Islet precursor cell (in vitro differentiated cells): ENCODE measurements around the gene MARCHF2.
"Not testable (repeated sequence)": the region's sequence is repeated elsewhere in the genome, so short reads cannot be mapped to it uniquely, and the experiment has no call there.

Experiments used
- DNase-seq: peaks from one replicate; pipeline ENCODE4 v3.0.0-alpha.2; 2018

Gene MARCHF2, protein sequence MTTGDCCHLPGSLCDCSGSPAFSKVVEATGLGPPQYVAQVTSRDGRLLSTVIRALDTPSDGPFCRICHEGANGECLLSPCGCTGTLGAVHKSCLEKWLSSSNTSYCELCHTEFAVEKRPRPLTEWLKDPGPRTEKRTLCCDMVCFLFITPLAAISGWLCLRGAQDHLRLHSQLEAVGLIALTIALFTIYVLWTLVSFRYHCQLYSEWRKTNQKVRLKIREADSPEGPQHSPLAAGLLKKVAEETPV

DNA sequence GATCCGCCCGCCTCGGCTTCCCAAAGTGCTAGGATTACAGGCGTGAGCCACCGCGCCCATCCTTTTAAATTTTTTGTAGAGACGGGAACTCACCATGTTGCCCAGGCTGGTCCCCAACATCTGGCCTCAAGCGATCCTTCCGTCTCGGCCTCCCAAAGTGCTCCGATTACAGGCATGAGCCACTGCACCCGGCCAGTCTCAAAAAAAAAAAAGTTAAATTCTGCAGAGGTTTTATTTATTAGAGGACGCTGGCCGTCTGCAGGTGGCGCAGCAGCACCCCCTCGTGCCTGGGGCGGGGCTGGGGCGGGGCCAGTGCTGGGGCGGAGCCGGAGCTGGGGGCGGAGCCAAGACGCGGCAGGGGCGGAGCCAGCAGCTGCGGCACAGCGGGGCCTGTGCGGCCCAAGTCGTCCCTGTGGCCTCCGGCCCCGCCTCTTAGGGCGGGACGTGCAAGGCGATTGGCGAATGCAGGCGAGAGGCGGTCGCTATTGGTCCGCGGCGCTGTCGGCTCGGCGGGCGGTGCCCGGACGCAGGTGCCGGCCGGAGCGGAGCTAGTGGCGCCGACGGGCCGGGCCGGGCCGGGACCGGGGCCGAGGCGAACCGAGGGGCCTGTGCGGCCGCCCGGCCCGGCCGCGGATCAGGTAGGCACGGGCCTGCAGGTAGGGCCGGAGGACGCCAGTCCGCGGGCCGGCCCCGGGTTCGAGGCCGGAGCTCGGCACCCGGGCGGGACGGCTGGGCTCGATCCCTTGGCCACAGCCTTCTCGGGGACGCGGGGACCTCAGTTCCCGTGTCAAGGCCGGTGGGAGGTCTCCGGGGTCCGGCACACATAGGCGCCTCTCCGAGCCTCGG, at the start of gene MARCHF2:
TSS of gene MARCHF2 (plus strand) at position 523 of the 846 bp plus-strand sequence. CDS start 8,536 bp downstream, outside the sequence.
- peak; percentile 98 for DNase-seq

DNA sequence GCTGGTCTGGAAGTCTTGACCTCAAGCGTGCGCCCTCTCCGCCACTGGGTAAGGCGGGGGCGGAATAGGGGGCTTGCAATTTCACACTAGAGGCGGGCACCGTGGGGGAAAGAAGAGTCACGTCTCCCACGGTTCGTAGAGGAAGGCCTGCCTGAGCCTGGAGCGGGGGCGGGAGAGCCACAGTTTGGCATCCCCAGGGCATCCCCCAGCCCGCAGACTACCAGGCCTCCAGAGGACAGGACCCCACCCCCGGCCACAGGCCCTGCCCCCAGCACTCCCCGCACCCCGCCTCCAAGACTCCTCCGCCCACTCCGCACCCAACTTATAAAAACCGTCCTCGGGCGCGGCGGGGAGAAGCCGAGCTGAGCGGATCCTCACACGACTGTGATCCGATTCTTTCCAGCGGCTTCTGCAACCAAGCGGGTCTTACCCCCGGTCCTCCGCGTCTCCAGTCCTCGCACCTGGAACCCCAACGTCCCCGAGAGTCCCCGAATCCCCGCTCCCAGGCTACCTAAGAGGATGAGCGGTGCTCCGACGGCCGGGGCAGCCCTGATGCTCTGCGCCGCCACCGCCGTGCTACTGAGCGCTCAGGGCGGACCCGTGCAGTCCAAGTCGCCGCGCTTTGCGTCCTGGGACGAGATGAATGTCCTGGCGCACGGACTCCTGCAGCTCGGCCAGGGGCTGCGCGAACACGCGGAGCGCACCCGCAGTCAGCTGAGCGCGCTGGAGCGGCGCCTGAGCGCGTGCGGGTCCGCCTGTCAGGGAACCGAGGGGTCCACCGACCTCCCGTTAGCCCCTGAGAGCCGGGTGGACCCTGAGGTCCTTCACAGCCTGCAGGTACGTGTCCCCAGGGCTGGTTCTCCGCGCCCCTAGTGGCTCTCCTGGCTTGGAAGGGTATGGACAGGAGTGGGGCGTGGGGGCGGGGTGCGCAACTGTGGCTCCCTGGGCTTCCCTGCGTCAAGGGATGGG, 49.0 kb upstream of the MARCHF2 start, which contains the start of gene ANGPTL4:
TSS of gene ANGPTL4 (plus strand) at position 353 of the 969 bp plus-strand sequence. CDS start at position 520, 167 bp downstream.
- peak; percentile 89 for DNase-seq

DNA sequence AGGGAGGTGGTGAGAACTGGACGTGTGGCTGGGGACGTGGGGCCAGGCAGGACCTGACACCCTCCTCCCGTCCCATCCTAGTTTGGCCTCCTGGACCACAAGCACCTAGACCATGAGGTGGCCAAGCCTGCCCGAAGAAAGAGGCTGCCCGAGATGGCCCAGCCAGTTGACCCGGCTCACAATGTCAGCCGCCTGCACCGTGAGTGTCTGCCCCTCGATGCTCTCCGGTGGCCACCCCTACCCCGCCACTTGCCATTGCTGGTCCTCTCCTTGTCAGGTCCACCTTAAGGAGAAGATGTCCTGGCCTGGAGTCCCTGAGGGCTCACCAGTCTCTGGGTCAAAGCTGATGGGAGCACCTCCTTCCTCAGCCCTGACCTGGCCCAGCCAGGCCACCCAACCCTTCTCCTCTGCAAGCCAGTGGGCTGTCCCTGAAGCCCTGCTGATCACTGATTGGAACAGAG, 47.0 kb upstream of the MARCHF2 start:
- DNase-seq, result no peak

DNA sequence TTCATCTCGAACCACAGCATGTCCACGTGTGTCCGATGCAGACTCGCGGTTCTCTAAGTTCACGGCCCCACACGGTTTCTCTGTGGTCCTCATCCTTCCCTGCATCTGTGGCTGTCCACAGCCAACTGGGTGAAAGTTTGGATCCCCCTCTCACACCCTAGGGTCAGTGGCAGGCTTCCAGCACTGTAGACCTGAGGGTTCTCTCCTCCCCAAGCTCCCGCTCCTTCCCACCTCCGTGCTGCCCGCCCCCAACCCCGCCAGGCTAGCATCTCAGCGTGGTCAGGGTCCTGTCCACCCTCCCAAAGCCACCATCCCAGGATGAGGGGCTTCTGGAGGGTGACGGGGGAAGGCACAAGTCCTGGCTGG, 46.2 kb upstream of the MARCHF2 start:
- no peak for DNase-seq

DNA sequence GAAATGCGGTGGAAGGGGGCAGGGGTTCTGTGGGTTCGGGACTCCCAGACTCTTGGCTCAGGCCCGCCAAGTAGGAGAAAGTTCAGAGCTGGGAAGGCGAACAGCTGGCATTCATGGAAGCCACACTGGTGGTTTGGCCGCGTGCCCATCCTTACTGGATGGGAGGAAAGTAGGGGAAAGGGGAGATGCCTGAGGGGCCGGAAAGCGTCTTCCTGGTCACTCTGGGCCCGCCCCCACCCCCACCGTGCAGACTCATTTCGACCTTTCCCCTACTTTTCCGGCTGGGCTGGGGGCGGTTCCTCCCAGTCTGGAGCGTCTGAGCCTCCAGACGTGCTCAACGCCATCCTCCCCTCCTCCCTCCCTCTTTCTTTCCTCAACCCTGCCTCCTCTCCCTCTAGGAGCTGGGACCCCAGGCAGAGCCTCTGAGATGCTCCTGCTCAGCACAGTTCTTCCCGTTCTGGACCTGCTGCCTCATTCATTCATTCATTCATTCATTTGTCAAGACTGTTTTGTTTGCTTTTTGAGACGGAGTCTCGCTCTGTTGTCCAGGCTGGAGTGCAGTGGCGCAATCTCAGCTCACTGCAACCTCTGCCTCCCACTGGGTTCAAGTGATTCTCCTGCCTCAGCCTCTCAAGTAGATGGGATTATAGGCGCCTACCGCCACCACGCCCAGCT, 45.6 kb upstream of the MARCHF2 start:
- peak; percentile 93 for DNase-seq

DNA sequence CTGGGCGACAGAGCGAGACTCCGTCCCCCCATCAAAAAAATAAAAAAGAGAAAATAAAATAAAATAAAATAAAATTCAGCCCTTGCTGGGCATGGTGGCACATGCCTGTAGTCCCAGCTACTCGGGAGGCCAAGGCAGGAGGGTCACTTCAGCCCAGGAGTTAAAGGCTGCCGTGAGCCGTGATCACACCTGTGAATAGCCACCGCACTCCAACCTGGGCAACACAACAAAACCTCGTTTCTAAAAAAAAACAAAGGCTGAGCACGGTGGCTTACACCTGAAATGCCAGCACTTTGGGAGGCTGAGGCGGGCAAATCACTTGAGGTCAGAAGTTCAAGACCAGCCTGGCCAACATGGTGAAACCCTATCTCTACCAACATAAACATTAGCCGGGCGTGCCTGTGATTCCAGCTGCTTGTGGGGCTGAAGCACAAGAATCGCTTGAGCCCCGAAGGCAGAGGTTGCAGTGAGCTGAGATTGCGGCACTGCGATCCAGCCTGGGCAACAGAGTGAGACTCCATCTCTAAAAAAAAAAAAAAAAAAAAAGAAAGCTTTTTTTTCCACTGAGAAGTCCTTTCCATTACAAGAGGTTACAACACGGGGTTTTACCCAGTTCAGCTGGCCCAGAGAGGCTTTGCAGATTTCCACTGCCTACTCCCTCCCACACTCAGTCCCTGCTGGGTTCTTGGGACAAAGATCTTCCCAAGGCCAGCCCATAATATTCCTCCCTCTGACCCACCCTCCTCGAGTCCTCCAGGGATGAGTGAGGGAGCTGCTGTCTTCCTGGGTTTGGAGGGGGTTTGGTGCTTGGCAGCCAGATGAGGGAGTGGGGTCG, 42.7 kb upstream of the MARCHF2 start:
- DNase-seq, result no peak

DNA sequence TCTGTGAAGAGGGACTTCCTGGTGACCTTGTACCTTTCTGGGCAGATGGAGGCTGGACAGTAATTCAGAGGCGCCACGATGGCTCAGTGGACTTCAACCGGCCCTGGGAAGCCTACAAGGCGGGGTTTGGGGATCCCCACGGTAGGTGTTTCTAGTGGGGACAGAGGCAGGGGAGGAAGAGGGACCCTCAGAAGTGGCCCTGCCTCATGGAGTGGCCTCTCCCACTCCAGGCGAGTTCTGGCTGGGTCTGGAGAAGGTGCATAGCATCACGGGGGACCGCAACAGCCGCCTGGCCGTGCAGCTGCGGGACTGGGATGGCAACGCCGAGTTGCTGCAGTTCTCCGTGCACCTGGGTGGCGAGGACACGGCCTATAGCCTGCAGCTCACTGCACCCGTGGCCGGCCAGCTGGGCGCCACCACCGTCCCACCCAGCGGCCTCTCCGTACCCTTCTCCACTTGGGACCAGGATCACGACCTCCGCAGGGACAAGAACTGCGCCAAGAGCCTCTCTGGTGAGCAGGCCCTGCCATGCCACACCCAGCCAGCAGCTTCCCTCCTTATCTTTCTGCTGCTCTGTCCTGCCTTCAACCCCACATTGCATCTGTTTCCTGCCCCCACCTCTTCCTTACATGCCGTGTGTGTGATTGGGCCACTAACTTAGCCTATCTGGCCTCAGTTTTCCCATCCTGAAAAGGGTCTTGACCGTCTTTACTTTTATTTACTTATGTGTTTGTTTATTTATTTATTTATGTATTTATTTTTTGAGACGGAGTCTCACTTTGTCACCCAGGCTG, 41.9 kb upstream of the MARCHF2 start:
- DNase-seq, result no peak

DNA sequence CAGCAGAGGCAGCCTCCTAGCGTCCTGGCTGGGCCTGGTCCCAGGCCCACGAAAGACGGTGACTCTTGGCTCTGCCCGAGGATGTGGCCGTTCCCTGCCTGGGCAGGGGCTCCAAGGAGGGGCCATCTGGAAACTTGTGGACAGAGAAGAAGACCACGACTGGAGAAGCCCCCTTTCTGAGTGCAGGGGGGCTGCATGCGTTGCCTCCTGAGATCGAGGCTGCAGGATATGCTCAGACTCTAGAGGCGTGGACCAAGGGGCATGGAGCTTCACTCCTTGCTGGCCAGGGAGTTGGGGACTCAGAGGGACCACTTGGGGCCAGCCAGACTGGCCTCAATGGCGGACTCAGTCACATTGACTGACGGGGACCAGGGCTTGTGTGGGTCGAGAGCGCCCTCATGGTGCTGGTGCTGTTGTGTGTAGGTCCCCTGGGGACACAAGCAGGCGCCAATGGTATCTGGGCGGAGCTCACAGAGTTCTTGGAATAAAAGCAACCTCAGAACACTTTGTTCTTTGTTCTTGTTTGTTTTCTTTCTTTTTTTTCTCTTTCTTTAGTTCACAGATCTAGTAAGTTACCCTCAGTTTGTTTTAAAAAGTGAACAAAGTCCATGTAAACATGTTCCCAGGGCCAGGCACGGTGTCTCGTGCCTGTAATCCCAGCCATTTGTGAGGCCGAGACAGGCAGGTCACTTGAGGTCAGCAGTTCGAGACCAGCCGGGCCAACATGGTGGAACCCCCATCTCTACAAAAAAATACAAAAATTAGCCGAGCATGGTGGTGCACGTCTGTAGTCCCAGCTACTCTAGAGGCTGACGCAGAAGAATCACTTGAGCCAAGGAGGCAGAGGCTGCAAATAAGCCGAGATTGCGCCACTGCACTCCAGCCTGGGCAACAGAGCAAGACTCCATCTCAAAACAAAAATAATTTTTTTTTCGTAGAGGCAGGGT, 39.0 kb upstream of the MARCHF2 start:
- DNase-seq, result no peak

DNA sequence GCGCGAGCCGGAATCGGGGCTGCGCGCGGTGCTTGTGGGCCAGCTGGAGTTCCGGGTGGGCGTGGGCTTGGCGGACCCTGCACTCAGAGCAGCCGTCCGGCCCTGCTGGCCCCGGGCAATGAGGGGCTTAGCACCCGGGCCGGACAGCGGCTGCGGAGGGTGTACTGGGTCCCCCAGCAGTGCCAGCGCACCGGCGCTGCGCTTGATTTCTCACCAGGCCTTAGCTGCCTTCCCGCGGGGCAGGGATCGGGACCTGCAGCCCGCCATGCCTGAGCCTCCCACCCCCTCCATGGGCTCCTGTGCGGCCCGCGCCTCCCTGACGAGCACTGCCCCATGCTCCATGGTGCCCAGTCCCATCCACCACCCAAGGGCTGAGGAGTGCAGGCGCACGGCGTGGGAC, 37.3 kb upstream of the MARCHF2 start:
- DNase-seq, result not testable (repeated sequence)

DNA sequence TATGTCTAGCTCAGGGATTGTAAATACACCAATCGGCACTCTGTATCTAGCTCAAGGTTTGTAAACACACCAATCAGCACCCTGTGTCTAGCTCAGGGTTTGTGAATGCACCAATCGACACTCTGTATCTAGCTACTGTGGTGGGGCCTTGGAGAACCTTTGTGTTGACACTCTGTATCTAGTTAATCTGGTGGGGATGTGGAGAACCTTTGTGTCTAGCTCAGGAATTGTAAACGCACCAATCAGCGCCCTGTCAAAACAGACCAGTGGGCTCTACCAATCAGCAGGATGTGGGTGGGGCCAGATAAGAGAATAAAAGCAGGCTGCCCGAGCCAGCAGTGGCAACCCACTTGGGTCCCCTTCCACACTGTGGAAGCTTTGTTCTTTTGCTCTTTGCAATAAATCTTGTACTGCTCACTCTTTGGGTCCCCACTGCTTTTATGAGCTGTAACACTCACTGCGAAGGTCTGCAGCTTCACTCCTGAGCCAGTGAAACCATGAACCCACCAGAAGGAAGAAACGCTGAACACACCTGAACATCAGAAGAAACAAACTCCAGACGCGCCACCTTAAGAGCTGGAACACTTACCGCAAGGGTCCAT, 36.6 kb upstream of the MARCHF2 start:
- DNase-seq, result not testable (repeated sequence)

DNA sequence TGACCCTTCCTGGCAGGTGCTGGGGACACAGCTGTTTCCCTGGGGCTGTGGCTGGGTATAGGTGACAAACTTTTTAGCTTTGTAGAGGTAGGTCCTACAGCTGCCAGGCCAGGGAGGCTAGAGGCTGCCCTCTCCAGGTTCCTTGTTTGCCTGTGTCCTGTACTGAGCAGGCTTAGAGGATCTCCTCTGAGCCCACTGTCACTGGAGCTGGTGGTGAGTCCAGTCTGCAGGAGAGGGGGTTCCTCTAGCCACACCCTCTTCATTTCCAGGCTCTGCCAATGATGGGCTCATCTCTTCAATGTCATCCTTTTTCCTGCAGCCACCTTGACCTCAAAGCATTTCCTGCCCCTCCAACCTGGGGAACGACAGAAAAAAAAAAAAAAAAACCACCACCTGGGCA, 35.5 kb upstream of the MARCHF2 start:
- no peak for DNase-seq

DNA sequence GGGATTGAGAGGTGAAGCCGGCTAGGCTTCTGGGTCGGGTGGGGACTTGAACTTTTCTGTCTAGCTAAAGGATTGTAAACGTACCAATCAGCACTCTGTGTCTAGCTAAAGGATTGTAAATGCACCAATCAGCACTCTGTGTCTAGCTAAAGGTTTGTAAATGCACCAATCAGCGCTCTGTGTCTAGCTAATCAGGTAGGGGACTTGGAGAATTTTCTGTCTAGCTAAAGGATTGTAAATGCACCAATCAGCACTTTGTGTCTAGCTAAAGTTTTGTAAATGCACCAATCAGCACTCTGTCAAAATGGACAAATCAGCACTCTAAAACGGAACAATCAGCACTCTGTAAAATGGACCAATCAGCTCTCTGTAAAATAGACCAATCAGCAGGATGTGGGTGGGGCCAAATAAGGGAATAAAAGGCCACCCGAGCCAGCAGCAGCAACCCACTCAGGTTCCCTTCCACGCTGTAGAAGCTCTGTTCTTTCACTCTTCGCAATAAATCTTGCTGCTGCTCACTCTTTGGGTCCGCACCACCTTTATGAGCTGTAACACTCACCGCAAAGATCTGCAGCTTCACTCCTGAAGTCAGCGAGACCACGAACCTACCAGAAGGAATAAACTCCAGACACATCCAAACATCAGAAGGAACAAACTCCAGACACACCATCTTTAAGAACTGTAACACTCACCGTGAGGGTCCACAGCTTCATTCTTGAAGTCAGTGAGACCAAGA, 33.8 kb upstream of the MARCHF2 start:
- DNase-seq, result not testable (repeated sequence)

DNA sequence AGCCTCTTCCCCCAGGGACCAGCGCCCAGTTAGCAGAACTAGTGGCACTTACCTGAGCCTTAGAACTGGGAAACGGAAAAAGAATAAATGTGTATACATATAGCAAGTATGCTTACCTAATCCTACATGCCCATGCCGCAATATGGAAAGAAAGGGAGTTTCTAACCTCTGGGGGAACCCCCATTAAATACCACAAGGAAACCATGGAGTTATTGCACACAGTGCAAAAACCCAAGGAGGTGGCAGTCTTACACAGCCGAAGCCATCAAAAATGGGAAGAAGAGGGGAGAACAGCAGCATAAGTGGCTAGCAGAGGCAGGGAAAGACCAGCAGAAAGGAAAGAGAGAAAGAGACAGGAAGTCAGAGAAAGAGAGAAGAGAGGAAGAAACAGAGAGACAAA, 28.5 kb upstream of the MARCHF2 start:
- not testable (repeated sequence) for DNase-seq

DNA sequence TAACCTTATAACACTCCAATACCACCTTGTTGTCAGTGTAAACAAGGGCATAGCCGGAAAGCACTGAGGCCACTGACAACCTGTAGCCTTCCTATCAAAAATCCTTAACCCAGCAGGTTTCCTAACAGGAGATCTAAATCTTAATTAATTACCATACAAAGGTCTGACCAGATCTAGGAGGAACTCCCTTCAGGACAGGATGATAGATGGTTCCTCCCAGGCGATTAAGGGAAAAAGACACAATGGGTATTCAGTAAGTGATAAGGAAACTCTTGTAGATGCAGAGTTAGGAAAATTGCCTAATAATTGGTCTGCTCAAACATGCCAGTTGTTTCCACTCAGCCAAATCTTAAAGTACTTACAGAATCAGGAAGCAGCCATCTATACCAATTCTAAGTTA, 28.0 kb upstream of the MARCHF2 start:
- DNase-seq, result not testable (repeated sequence)

DNA sequence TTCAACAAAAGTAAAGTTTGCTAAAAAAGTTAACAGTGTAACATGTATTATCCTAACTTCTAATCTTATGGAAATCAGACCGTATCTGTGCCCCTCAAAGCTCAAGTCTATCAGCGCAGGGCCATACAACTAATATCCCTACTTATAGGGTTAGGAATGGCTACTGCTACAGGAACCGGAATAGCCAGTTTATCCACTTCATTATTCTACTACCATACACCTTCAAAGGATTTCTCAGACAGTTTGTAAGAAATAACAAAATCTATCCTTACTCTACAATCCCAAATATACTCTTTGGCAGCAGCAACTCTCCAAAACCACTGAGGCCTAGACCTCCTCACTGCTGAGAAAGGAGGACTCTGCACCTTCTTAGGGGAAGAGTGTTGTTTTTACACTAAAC, 27.5 kb upstream of the MARCHF2 start:
- not testable (repeated sequence) for DNase-seq

DNA sequence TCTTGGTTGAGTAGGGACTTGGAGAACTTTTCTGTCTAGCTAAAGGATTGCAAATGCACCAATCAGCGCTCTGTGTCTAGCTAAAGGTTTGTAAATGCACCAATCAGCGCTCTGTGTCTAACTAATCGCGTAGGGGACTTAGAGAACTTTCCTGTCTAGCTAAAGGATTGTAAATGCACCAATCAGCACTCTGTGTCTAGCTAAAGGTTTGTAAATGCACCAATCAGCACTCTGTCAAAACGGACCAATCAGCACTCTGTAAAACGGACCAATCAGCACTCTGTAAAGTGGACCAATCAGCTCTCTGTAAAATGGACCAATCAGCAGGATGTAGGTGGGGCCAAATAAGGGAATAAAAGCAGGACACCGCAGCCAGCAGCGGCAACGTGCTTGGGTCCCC, 26.7 kb upstream of the MARCHF2 start:
- DNase-seq, result not testable (repeated sequence)

DNA sequence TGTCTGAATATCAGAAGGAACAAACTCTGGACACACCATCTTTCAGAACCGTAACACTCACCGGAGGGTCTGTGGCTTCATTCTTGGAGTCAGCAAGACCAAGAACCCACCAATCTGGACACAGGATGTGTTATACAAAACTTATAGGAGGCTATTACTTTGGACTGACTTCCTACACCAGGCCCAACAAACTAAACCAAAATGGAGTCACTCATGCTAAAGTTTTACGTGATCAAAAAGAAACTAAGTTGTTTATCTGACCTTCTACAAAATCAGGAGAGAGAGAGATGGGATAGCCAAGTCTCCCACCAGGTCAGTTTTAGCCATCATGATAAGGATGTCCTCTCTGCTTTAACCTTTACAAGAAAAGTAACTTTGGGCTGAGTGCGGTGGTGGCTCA, 26.1 kb upstream of the MARCHF2 start:
- DNase-seq, result no peak
